RWPE2 (cell line): ENCODE data around the gene WDR64.
A peak's percentile ranks its signal among the peaks of the same experiment; 100 is the strongest.

ENCODE experiments used
- ATAC-seq: fragments of 200-7000 bp; cut with Tn5 transposase; 3 replicates; pipeline ENCODE4 v1.9.1; 2021; ENCODE audit warnings: low read depth
- DNase-seq: peaks from one replicate; pipeline ENCODE4 v3.0.0-alpha.2; 2020; ENCODE audit warnings: low spot score
- H3K27ac ChIP-seq: fragments of 450-650 bp; 2 replicates; pipeline ENCODE4 v1.5.1; 2017; ENCODE audit warnings: mild to moderate bottlenecking; ENCODE audit not compliant: poor library complexity, severe bottlenecking
- H3K27me3 ChIP-seq: fragments of 250-450 bp; sonication (Bioruptor Pico); 2 replicates; pipeline ENCODE4 v1.5.1; 2021; ENCODE audit warnings: mild to moderate bottlenecking, moderate library complexity; ENCODE audit not compliant: insufficient read depth, poor library complexity, severe bottlenecking
- H3K36me3 ChIP-seq: fragments of 250-450 bp; sonication (Bioruptor Pico); 2 replicates; pipeline ENCODE4 v1.5.1; 2020; ENCODE audit warnings: low read depth, mild to moderate bottlenecking, moderate library complexity
- H3K4me1 ChIP-seq: fragments of 250-450 bp; sonication (Bioruptor Pico); 2 replicates; pipeline ENCODE4 v1.5.1; 2021; ENCODE audit warnings: mild to moderate bottlenecking, moderate library complexity; ENCODE audit not compliant: insufficient read depth, poor library complexity, severe bottlenecking
- H3K4me3 ChIP-seq: fragments of 250-450 bp; sonication (Bioruptor Pico); 2 replicates; pipeline ENCODE4 v1.5.1; 2021; ENCODE audit warnings: mild to moderate bottlenecking, moderate library complexity; ENCODE audit not compliant: severe bottlenecking
- H3K9me3 ChIP-seq: fragments of 250-450 bp; sonication (Bioruptor Pico); 2 replicates; pipeline ENCODE4 v1.5.1; 2021; ENCODE audit warnings: mild to moderate bottlenecking, moderate library complexity; ENCODE audit not compliant: severe bottlenecking
- CTCF ChIP-seq: fragments of 450-650 bp; IDR thresholded peaks from one replicate; pipeline ENCODE4 v1.5.1; 2017; ENCODE audit warnings: mild to moderate bottlenecking, moderate library complexity; ENCODE audit not compliant: poor library complexity, severe bottlenecking

The WDR64 gene

GRCh38 chr1:241715956-241716355 lies 63.9 kb downstream of the WDR64 start:
- no peak for TF ChIP-seq CTCF
- no peak for DNase-seq

GRCh38 chr1:241716915-241717656 lies 65.0 kb downstream of the WDR64 start:
- Histone ChIP-seq H3K27ac (peak overlapping the region; percentile 23), H3K27me3 (no peaks in the 10 kb centered on the region), H3K4me1 (peaks cover 9% of the 10 kb centered on the region), H3K4me3 (no peak overlapping the region), H3K36me3 (no peaks in the 10 kb centered on the region), H3K9me3 (no peaks in the 10 kb centered on the region)
- ATAC-seq = no peak
- no peak for DNase-seq
- no peak for TF ChIP-seq CTCF

More at GRCh38 chr1:241715956-241716355, 63.9 kb downstream of the WDR64 start:
- peak overlapping the region; percentile 23 for H3K27ac ChIP-seq
- H3K36me3 ChIP-seq = no peaks in the 10 kb centered on the region
- peak; percentile 55; the same call in 1 of the 3 replicates for ATAC-seq
- H3K4me1 ChIP-seq = peaks cover 9% of the 10 kb centered on the region
- H3K4me3 ChIP-seq = no peak overlapping the region
- H3K9me3 ChIP-seq = no peaks in the 10 kb centered on the region
- no peaks in the 10 kb centered on the region for H3K27me3 ChIP-seq

DNA sequence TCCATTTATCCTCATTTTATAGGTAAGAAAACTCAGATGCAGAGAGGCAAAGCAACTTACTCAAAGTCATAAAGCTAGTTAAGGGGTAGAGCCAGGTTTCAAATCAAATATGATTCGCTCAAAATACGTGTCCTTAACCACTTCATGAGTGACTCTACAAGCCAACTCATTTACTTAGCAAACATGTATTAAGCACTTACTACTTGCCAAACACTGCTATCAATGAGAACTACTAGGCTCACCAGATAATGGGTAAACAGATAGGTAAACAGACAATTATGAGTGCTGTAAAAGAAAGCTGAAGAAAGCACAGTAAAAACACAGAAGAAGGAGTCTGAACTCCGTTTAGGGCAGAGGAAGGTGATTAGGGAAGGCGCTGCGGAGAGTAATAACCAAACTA lies 65.9 kb downstream of the WDR64 start:
- Histone ChIP-seq H3K27ac (no peak overlapping the region), H3K4me3 (no peak overlapping the region), H3K36me3 (no peaks in the 10 kb centered on the region), H3K27me3 (no peaks in the 10 kb centered on the region), H3K9me3 (no peaks in the 10 kb centered on the region), H3K4me1 (peaks cover 9% of the 10 kb centered on the region)
- TF ChIP-seq CTCF = no peak
- ATAC-seq (no peak), DNase-seq (no peak)

DNA sequence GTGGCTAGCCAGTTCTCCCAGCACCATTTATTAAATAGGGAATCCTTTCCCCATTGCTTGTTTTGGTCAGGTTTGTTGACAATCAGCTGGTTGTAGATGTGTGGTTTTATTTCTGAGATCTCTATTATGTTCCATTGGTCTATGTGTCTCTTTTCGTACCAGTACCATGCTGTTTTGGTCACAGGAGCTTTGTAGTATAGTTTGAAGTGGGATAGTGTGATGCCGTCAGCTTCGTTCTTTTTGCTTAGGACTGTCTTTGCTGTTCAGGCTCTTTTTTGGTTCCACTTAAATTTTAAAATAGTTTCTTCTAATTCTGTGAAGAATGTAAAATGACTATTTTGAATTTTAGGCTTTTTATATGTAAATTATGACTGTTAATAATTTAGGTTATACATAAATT lies 68.9 kb downstream of the WDR64 start:
- H3K36me3 ChIP-seq = no peaks in the 10 kb centered on the region
- no peak overlapping the region for H3K4me3 ChIP-seq
- no peak for DNase-seq
- no peaks in the 10 kb centered on the region for H3K9me3 ChIP-seq
- H3K27me3 ChIP-seq = no peaks in the 10 kb centered on the region
- no peak for TF ChIP-seq CTCF
- ATAC-seq = no peak
- H3K27ac ChIP-seq = no peak overlapping the region
- no peaks in the 10 kb centered on the region for H3K4me1 ChIP-seq

GRCh38 chr1:241722947-241723346 lies 70.9 kb downstream of the WDR64 start:
- Histone ChIP-seq H3K4me1 (no peaks in the 10 kb centered on the region), H3K27ac (no peak overlapping the region), H3K4me3 (no peak overlapping the region), H3K27me3 (no peaks in the 10 kb centered on the region), H3K36me3 (no peaks in the 10 kb centered on the region), H3K9me3 (no peaks in the 10 kb centered on the region)
- DNase-seq (no peak), ATAC-seq (no peak)
- no peak for TF ChIP-seq CTCF
